RWPE2 (cell line): ENCODE data around the gene SREBF2.

ENCODE experiments used
- ATAC-seq: fragments of 200-7000 bp; cut with Tn5 transposase; 3 replicates; pipeline ENCODE4 v1.9.1; 2021; ENCODE audit warnings: low read depth
- DNase-seq: peaks from one replicate; pipeline ENCODE4 v3.0.0-alpha.2; 2020; ENCODE audit warnings: low spot score
- H3K27ac ChIP-seq: fragments of 450-650 bp; 2 replicates; pipeline ENCODE4 v1.5.1; 2017; ENCODE audit warnings: mild to moderate bottlenecking; ENCODE audit not compliant: poor library complexity, severe bottlenecking
- H3K27me3 ChIP-seq: fragments of 250-450 bp; sonication (Bioruptor Pico); 2 replicates; pipeline ENCODE4 v1.5.1; 2021; ENCODE audit warnings: mild to moderate bottlenecking, moderate library complexity; ENCODE audit not compliant: insufficient read depth, poor library complexity, severe bottlenecking
- H3K36me3 ChIP-seq: fragments of 250-450 bp; sonication (Bioruptor Pico); 2 replicates; pipeline ENCODE4 v1.5.1; 2020; ENCODE audit warnings: low read depth, mild to moderate bottlenecking, moderate library complexity
- H3K4me1 ChIP-seq: fragments of 250-450 bp; sonication (Bioruptor Pico); 2 replicates; pipeline ENCODE4 v1.5.1; 2021; ENCODE audit warnings: mild to moderate bottlenecking, moderate library complexity; ENCODE audit not compliant: insufficient read depth, poor library complexity, severe bottlenecking
- H3K4me3 ChIP-seq: fragments of 250-450 bp; sonication (Bioruptor Pico); 2 replicates; pipeline ENCODE4 v1.5.1; 2021; ENCODE audit warnings: mild to moderate bottlenecking, moderate library complexity; ENCODE audit not compliant: severe bottlenecking
- H3K9me3 ChIP-seq: fragments of 250-450 bp; sonication (Bioruptor Pico); 2 replicates; pipeline ENCODE4 v1.5.1; 2021; ENCODE audit warnings: mild to moderate bottlenecking, moderate library complexity; ENCODE audit not compliant: severe bottlenecking
- CTCF ChIP-seq: fragments of 450-650 bp; IDR thresholded peaks from one replicate; pipeline ENCODE4 v1.5.1; 2017; ENCODE audit warnings: mild to moderate bottlenecking, moderate library complexity; ENCODE audit not compliant: poor library complexity, severe bottlenecking

SREBF2 gene

GRCh38 chr22:41805639-41806038, 27.3 kb upstream of the SREBF2 start:
- no peaks in the 10 kb centered on the region for H3K27me3 ChIP-seq
- no peaks in the 10 kb centered on the region for H3K9me3 ChIP-seq
- no peak for TF ChIP-seq CTCF
- DNase-seq, result no peak
- no peak for ATAC-seq
- no peak overlapping the region for H3K27ac ChIP-seq
- H3K36me3 ChIP-seq, result no peaks in the 10 kb centered on the region
- no peak overlapping the region for H3K4me3 ChIP-seq
- H3K4me1 ChIP-seq, result no peaks in the 10 kb centered on the region

GRCh38 chr22:41808400-41808799, 24.5 kb upstream of the SREBF2 start:
- no peak for TF ChIP-seq CTCF
- no peak overlapping the region for H3K27ac ChIP-seq
- no peaks in the 10 kb centered on the region for H3K9me3 ChIP-seq
- H3K27me3 ChIP-seq, result no peaks in the 10 kb centered on the region
- ATAC-seq, result no peak
- 0 out of 2 replicates have a peak, but pooled peaks cover 1% of the 10 kb centered on the region for H3K36me3 ChIP-seq
- DNase-seq, result no peak
- H3K4me3 ChIP-seq, result no peak overlapping the region
- no peaks in the 10 kb centered on the region for H3K4me1 ChIP-seq

GRCh38 chr22:41810022-41810421, 22.9 kb upstream of the SREBF2 start:
- no peak for TF ChIP-seq CTCF
- no peaks in the 10 kb centered on the region for H3K27me3 ChIP-seq

GRCh38 chr22:41812805-41813545, 19.9 kb upstream of the SREBF2 start:
- ATAC-seq, result no peak
- no peak overlapping the region for H3K27ac ChIP-seq
- H3K27me3 ChIP-seq, result no peaks in the 10 kb centered on the region
- H3K36me3 ChIP-seq, result peaks cover 11% of the 10 kb centered on the region
- TF ChIP-seq CTCF, result no peak
- H3K4me3 ChIP-seq, result no peak overlapping the region
- no peaks in the 10 kb centered on the region for H3K4me1 ChIP-seq
- DNase-seq, result no peak
- H3K9me3 ChIP-seq, result no peaks in the 10 kb centered on the region

More at GRCh38 chr22:41810022-41810421, 22.9 kb upstream of the SREBF2 start:
- no peak overlapping the region for H3K27ac ChIP-seq
- DNase-seq (no peak), ATAC-seq (no peak)
- H3K4me3 ChIP-seq, result no peak overlapping the region
- no peaks in the 10 kb centered on the region for H3K9me3 ChIP-seq
- H3K36me3 ChIP-seq, result 0 out of 2 replicates have a peak, but pooled peaks cover 3% of the 10 kb centered on the region
- H3K4me1 ChIP-seq, result no peaks in the 10 kb centered on the region

GRCh38 chr22:41813726-41814410, 19.0 kb upstream of the SREBF2 start:
- no peak for ATAC-seq

More at GRCh38 chr22:41813726-41814410, 19.0 kb upstream of the SREBF2 start:
- no peaks in the 10 kb centered on the region for H3K27me3 ChIP-seq
- no peak for TF ChIP-seq CTCF
- H3K36me3 ChIP-seq, result peaks cover 11% of the 10 kb centered on the region
- H3K4me3 ChIP-seq, result no peak overlapping the region
- H3K4me1 ChIP-seq, result no peaks in the 10 kb centered on the region
- no peaks in the 10 kb centered on the region for H3K9me3 ChIP-seq
- H3K27ac ChIP-seq, result no peak overlapping the region
- no peak for DNase-seq
